OCI-LY7 (cell line): ENCODE data around the gene DOK7. TPM values are rescaled to one million over a fixed set of nuclear protein-coding genes. Genes with fewer than 3 reads are reported as not detected.

Source experiments
- BruUV-seq: library from RNA; stranded (reverse); fragments of 400-500 nt; replicated peaks from 2 replicates; lab custom pipeline; 2021; lab: Mats Ljungman, UMichigan
- CTCF ChIA-PET: fragments of 300-600 bp; sonication (Branson Sonifier 250); formaldehyde crosslinking; loops from one replicate; lab custom pipeline; 2022; ENCODE audit warnings: antibody characterized with exemption; ENCODE audit not compliant: unreplicated experiment; lab: Charles Lee
- POLR2A ChIA-PET: fragments of 300-600 bp; sonication (Branson Sonifier 250); formaldehyde crosslinking; loops from one replicate; lab custom pipeline; 2022; ENCODE audit warnings: antibody characterized with exemption; lab: Charles Lee
- DNase-seq: peaks from one replicate; pipeline ENCODE4 v3.0.0-alpha.2; 2015; ENCODE audit warnings: low spot score
- H2AFZ ChIP-seq: fragments of 200-600 bp; sonication (generic), shearing (Covaris generic); 2 replicates; pipeline ENCODE4 v1.6.1; 2014; ENCODE audit warnings: mild to moderate bottlenecking, antibody characterized with exemption, low read length, moderate library complexity
- H3K27ac ChIP-seq: fragments of 200-600 bp; sonication (generic); 2 replicates; pipeline ENCODE4 v1.5.1; 2014; ENCODE audit warnings: mixed run types, low read depth, mild to moderate bottlenecking, moderate library complexity, low read length, inconsistent platforms; ENCODE audit not compliant: poor library complexity, severe bottlenecking
- H3K36me3 ChIP-seq: fragments of 200-600 bp; sonication (generic); 2 replicates; pipeline ENCODE4 v1.6.1; 2014; ENCODE audit warnings: mild to moderate bottlenecking, antibody characterized with exemption, low read length, moderate library complexity, mixed read lengths; ENCODE audit not compliant: insufficient read depth
- H3K4me1 ChIP-seq: fragments of 200-600 bp; sonication (generic); 2 replicates; pipeline ENCODE4 v1.5.1; 2014; ENCODE audit warnings: mild to moderate bottlenecking, low read length; ENCODE audit not compliant: insufficient read depth, poor library complexity, severe bottlenecking
- H3K4me2 ChIP-seq: fragments of 200-600 bp; sonication (generic); 2 replicates; pipeline ENCODE4 v1.6.1; 2014; ENCODE audit warnings: mild to moderate bottlenecking, low read length
- H3K4me3 ChIP-seq: fragments of 200-600 bp; sonication (generic); 2 replicates; pipeline ENCODE4 v1.5.1; 2014; ENCODE audit warnings: mild to moderate bottlenecking, low read depth, low read length; ENCODE audit not compliant: poor library complexity, severe bottlenecking
- H3K79me2 ChIP-seq: fragments of 200-600 bp; sonication (generic); 2 replicates; pipeline ENCODE4 v1.6.1; 2016; ENCODE audit warnings: low read depth, mild to moderate bottlenecking, low read length, moderate library complexity, mixed read lengths; ENCODE audit not compliant: insufficient read depth
- H3K9me2 ChIP-seq: fragments of 200-600 bp; sonication (generic); 2 replicates; pipeline ENCODE4 v1.6.1; 2016; ENCODE audit warnings: mild to moderate bottlenecking, low read length, mixed read lengths; ENCODE audit not compliant: insufficient read depth
- H3K9me3 ChIP-seq: fragments of 200-600 bp; sonication (generic); 2 replicates; pipeline ENCODE4 v1.6.1; 2014; ENCODE audit warnings: mild to moderate bottlenecking, mixed run types, low read length, mixed read lengths
- H4K20me1 ChIP-seq: fragments of 200-600 bp; sonication (generic); 2 replicates; pipeline ENCODE4 v1.6.1; 2014; ENCODE audit warnings: mild to moderate bottlenecking, antibody characterized with exemption, low read length, moderate library complexity, mixed read lengths; ENCODE audit not compliant: insufficient read depth
- CTCF ChIP-seq: fragments of 200-600 bp; sonication (generic); conservative IDR thresholded peaks from 2 replicates; pipeline ENCODE4 v1.5.1; 2014; ENCODE audit warnings: mild to moderate bottlenecking, antibody characterized with exemption, low read length, moderate library complexity, mixed read lengths
- EZH2phosphoT487 ChIP-seq: fragments of 200-600 bp; sonication (generic); IDR thresholded peaks from 2 replicates; pipeline ENCODE4 v1.6.1; 2018; ENCODE audit warnings: low read depth, borderline replicate concordance, mild to moderate bottlenecking, mixed run types, antibody characterized with exemption, low read length, moderate library complexity, mixed read lengths
- intact Hi-C: fragments of 100-400 bp; cut with micrococcal nuclease; formaldehyde crosslinking; loops from one replicate; pipeline ENCODE4 v1.10.0; 2022; ENCODE audit not compliant: unreplicated experiment
- total RNA-seq, 2 experiments: library from RNA; depleted of rRNA in 1 of 2; stranded (reverse); fragments of >200 nt in 1 of 2; shearing (Covaris generic) in 1 of 2; gene quantifications; 2 replicates each; pipeline ENCODE4 v1.2.3, GENCODE V29; 2014 to 2022

Gene DOK7
- total RNA-seq, 2 experiments from 2014 or later = 1.5 TPM; not detected in 1

GRCh38 chr4:3475041-3475712 is 12.1 kb downstream of the DOK7 start:
- no peak for DNase-seq
- no peaks in the 10 kb centered on the region for H3K4me1 ChIP-seq
- H3K4me3 ChIP-seq = no peak overlapping the region
- H3K9me2 ChIP-seq = no peaks in the 10 kb centered on the region
- CTCF ChIA-PET = no interaction called here
- H4K20me1 ChIP-seq = no peaks in the 10 kb centered on the region
- H3K36me3 ChIP-seq = no peaks in the 10 kb centered on the region
- H3K79me2 ChIP-seq = no peaks in the 10 kb centered on the region
- BruUV-seq = no TSS peak
- POLR2A ChIA-PET = no interaction called here
- no peak overlapping the region for H2AFZ ChIP-seq
- no peak overlapping the region for H3K4me2 ChIP-seq
- intact Hi-C loops = no loop called here
- TF ChIP-seq EZH2phosphoT487 (no peak), CTCF (no peak)
- no peaks in the 10 kb centered on the region for H3K9me3 ChIP-seq
- H3K27ac ChIP-seq = no peak overlapping the region

GRCh38 chr4:3475713-3476260 is 12.7 kb downstream of the DOK7 start:
- no peaks in the 10 kb centered on the region for H3K79me2 ChIP-seq
- ChIA-PET POLR2A (no interaction called here), CTCF (no interaction called here)
- no TSS peak for BruUV-seq
- TF ChIP-seq CTCF (no peak), EZH2phosphoT487 (no peak)
- no peak overlapping the region for H3K4me3 ChIP-seq
- intact Hi-C loops = no loop called here
- H2AFZ ChIP-seq = no peak overlapping the region
- no peak for DNase-seq
- no peaks in the 10 kb centered on the region for H3K4me1 ChIP-seq
- no peak overlapping the region for H3K4me2 ChIP-seq
- H3K9me3 ChIP-seq = no peaks in the 10 kb centered on the region
- H3K9me2 ChIP-seq = no peaks in the 10 kb centered on the region
- H4K20me1 ChIP-seq = no peaks in the 10 kb centered on the region
- no peaks in the 10 kb centered on the region for H3K36me3 ChIP-seq
- H3K27ac ChIP-seq = no peak overlapping the region

GRCh38 chr4:3476341-3476747 is 13.2 kb downstream of the DOK7 start:
- no TSS peak for BruUV-seq
- no peak overlapping the region for H3K4me2 ChIP-seq
- no peaks in the 10 kb centered on the region for H3K36me3 ChIP-seq
- no peak overlapping the region for H2AFZ ChIP-seq
- TF ChIP-seq EZH2phosphoT487 (no peak), CTCF (no peak)
- no peak overlapping the region for H3K27ac ChIP-seq
- DNase-seq = no peak
- intact Hi-C loops = no loop called here
- H4K20me1 ChIP-seq = no peaks in the 10 kb centered on the region
- CTCF ChIA-PET = no interaction called here
- POLR2A ChIA-PET = no interaction called here
- no peaks in the 10 kb centered on the region for H3K4me1 ChIP-seq
- no peaks in the 10 kb centered on the region for H3K9me3 ChIP-seq
- H3K9me2 ChIP-seq = no peaks in the 10 kb centered on the region
- no peak overlapping the region for H3K4me3 ChIP-seq
- H3K79me2 ChIP-seq = no peaks in the 10 kb centered on the region
